ENCODE data around the gene FCAMR. TPM values are rescaled to one million over a fixed set of nuclear protein-coding genes. Genes with fewer than 3 reads are reported as not detected.

The FCAMR gene
- total RNA-seq, 4 donors from 2014 or later, result not detected

DNA sequence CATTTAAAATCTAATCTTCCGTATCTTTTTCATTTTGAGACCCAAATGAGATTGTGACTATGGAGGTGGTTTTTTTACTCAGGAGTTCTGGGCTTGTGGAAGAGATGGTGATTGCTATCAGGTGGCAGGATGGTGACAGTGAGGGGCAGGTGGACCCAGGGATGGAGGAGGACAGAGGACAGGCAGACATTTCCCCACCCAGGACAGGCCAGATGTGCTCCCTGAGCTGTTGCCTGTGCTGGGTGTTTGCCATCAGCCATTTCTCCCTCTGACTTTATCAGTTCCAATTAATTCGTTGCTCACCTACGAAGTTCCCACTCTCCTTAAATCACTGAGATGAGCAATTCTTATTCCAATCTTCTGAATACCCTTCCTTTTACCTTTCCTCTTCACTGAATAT lies 35.8 kb upstream of the FCAMR start:
- H3K9me3 ChIP-seq, result no peaks in the 10 kb centered on the region
- no peak overlapping the region for H3K4me3 ChIP-seq
- no peaks in the 10 kb centered on the region for H3K36me3 ChIP-seq
- TF ChIP-seq, protein P1, sequence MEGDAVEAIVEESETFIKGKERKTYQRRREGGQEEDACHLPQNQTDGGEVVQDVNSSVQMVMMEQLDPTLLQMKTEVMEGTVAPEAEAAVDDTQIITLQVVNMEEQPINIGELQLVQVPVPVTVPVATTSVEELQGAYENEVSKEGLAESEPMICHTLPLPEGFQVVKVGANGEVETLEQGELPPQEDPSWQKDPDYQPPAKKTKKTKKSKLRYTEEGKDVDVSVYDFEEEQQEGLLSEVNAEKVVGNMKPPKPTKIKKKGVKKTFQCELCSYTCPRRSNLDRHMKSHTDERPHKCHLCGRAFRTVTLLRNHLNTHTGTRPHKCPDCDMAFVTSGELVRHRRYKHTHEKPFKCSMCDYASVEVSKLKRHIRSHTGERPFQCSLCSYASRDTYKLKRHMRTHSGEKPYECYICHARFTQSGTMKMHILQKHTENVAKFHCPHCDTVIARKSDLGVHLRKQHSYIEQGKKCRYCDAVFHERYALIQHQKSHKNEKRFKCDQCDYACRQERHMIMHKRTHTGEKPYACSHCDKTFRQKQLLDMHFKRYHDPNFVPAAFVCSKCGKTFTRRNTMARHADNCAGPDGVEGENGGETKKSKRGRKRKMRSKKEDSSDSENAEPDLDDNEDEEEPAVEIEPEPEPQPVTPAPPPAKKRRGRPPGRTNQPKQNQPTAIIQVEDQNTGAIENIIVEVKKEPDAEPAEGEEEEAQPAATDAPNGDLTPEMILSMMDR (IDR thresholded peaks at IDR 0.05), result no peak
- no peak for TF ChIP-seq POLR2A (IDR thresholded peaks at IDR 0.05)
- no peak for DNase-seq
- intact Hi-C loops (cut with DNase I), result no loop called here
- no peaks in the 10 kb centered on the region for H3K27me3 ChIP-seq
- 81 to 95% methylated on average over 3 of the region's 3 CpGs for whole genome bisulfite sequencing, 2 donors
- no peak overlapping the region for H3K27ac ChIP-seq
- peaks cover 0 to 72% (median 7%) of the 10 kb centered on the region in 3 donors for H3K4me1 ChIP-seq

DNA sequence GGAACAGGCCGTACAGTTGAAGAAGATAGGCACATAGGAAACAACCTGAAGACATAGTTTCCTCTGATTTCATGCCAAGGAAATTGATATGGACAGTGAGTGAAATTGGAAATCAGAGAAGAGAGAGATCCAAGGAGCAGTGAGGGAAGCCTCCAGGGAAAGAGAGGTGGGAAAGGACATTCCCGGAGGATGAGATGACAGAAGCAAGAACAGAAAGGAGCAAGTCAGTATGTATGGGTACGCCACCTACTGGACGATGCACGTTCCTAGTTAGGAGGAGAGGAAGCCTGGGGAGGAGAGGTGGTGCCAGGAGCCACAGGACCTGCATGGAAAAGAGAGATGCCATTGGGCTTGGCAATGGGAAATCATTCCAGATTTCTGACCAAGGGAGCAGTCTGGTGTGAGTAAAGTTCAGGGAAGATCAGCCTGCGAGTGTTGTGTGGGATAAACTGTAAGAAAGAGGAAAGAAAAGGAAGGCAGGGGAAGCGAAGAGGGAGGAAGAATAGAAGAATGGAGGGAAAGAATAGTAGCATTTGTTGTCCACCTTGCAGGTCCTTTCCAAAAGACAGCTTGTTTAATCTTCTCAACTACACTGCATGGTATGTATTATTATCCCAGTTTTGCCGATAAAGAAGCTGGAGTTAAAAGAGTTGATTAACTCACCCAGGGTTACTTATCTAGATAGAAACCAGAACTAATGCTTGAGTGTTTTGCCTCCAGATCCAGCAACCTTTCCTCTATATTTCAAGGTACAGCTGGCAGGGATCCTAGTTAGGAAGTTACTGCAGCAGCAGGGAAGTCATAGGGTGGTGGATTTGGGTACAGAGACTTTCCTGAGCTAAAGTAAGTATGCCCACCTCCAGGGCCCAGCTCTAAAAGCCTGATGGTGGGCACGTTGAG lies 34.9 kb upstream of the FCAMR start:
- Histone ChIP-seq H3K27me3 (no peaks in the 10 kb centered on the region), H3K4me1 (peaks cover 0 to 68% (median 7%) of the 10 kb centered on the region in 3 donors), H3K4me3 (no peak overlapping the region), H3K27ac (peak overlapping the region; percentile 2 to 87 (median 83)), H3K9me3 (no peaks in the 10 kb centered on the region), H3K36me3 (no peaks in the 10 kb centered on the region)
- intact Hi-C loops (cut with DNase I), result no loop called here
- 42 to 44% methylated on average over 8 to 9 of the region's 9 CpGs for WGBS, 2 donors
- no peak for DNase-seq
- TF ChIP-seq POLR2A (IDR thresholded peaks at IDR 0.05), result no peak
- TF ChIP-seq, protein P1 (IDR thresholded peaks at IDR 0.05), result peak; percentile 49 to 82 (median 64)

DNA sequence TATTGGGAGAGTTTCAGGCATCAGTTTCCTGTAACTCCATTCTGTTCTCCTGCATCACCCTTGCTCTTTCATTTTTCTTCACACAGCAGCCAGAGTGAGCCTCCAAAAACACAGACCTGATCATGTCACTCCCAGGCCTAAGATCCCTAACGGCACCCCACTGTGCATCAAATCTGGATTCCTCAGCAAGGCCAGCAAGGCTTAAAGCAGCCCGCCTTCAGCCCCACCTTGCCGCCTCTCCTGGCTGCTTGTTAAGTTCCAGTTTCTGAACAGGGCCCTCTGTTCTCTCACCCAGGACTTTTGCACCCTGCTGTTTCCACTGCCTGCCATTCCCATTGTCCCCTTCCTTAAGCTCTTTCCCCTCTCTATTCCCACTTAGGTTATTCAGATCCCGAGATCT lies 33.0 kb upstream of the FCAMR start:
- 61 to 68% methylated on average over 4 of the region's 4 CpGs for WGBS, 2 donors
- H3K36me3 ChIP-seq, result no peaks in the 10 kb centered on the region
- H3K27ac ChIP-seq, result peak overlapping the region; percentile 67 to 87 (median 83)
- H3K27me3 ChIP-seq, result no peaks in the 10 kb centered on the region
- H3K4me1 ChIP-seq, result peaks cover 0 to 58% (median 7%) of the 10 kb centered on the region in 3 donors
- TF ChIP-seq, protein P1 (IDR thresholded peaks at IDR 0.05), result no peak
- no peak for TF ChIP-seq POLR2A (IDR thresholded peaks at IDR 0.05)
- no peak for DNase-seq
- no peaks in the 10 kb centered on the region for H3K9me3 ChIP-seq
- intact Hi-C loops (cut with DNase I), result no loop called here
- H3K4me3 ChIP-seq, result no peak overlapping the region

DNA sequence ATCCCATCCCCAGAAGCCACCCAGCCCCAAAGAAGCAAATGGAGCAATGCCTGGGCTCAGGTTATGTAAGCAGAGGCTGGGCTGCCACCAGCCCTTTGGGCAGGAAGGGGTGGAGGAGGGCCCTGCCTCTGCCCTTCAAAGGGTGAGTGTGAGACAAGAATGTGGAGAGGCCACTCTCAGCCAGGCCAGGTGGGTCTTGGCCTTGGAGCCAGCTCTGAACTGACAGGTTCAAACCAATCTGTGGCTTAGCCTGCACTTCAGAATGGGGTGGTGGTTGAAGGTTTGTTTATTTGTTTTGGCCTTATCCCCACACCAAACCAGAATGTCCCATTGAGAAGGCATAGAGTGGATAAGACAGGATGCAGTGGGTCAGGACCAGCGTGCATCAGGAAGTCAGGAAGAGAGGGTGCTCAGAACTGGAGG lies 32.5 kb upstream of the FCAMR start:
- intact Hi-C loops (cut with DNase I), result no loop called here
- DNase-seq, result no peak

More for the DNA sequence above, 32.5 kb upstream of the FCAMR start:
- H3K9me3 ChIP-seq, result no peaks in the 10 kb centered on the region
- peaks cover 0 to 54% (median 7%) of the 10 kb centered on the region in 3 donors for H3K4me1 ChIP-seq
- no peaks in the 10 kb centered on the region for H3K36me3 ChIP-seq
- no peak overlapping the region for H3K4me3 ChIP-seq
- TF ChIP-seq, protein P1 (IDR thresholded peaks at IDR 0.05), result no peak
- no peak for TF ChIP-seq POLR2A (IDR thresholded peaks at IDR 0.05)
- H3K27me3 ChIP-seq, result no peaks in the 10 kb centered on the region
- peak overlapping the region; percentile 67 to 87 (median 83) for H3K27ac ChIP-seq
- WGBS, 2 donors, result 0 to 50% methylated on average over 1 of the region's 1 CpG
